GM12878 (cell line): ENCODE results near the gene OSBPL3. TPM values are rescaled to one million over a fixed set of nuclear protein-coding genes. Genes with fewer than 3 reads are reported as not detected.

Experiments
- CBX3 ChIP-seq: fragments of 200-600 bp; sonication (generic); IDR thresholded peaks from 2 replicates; pipeline ENCODE4 v1.6.1; 2016; ENCODE audit warnings: low read depth, borderline replicate concordance
- CBX5 ChIP-seq: sonication (generic); IDR thresholded peaks from 2 replicates; pipeline ENCODE4 v1.6.1; 2016; ENCODE audit warnings: low read depth, moderate library complexity, mild to moderate bottlenecking, inconsistent platforms
- CHD4 ChIP-seq: fragments of 200-600 bp; sonication (generic); IDR thresholded peaks from 2 replicates; pipeline ENCODE4 v1.6.1; 2016; ENCODE audit warnings: mild to moderate bottlenecking
- GABPA ChIP-seq: IDR thresholded peaks from 2 replicates; pipeline ENCODE4 v1.6.1; 2014; ENCODE audit warnings: antibody characterized with exemption, low read depth, mild to moderate bottlenecking, inconsistent platforms
- KAT2A ChIP-seq: conservative IDR thresholded peaks from 2 replicates; pipeline ENCODE4 v1.6.1; 2011; ENCODE audit warnings: low read depth, low read length; ENCODE audit not compliant: control insufficient read depth
- LARP7 ChIP-seq: fragments of 450-650 bp; IDR thresholded peaks from 2 replicates; pipeline ENCODE4 v1.6.1; 2017; ENCODE audit warnings: mild to moderate bottlenecking
- MYB ChIP-seq: fragments of 150-350 bp; IDR thresholded peaks from 2 replicates; pipeline ENCODE4 v1.6.1; 2014; ENCODE audit warnings: mild to moderate bottlenecking, low read depth, low read length, borderline replicate concordance
- NFYB ChIP-seq: IDR thresholded peaks from 2 replicates; pipeline ENCODE4 v1.6.1; 2011; ENCODE audit warnings: low read depth, mild to moderate bottlenecking, low read length, improper control_type of control experiment, moderate library complexity; ENCODE audit not compliant: insufficient read depth
- NR2C2 ChIP-seq: IDR thresholded peaks from 2 replicates; pipeline ENCODE4 v1.6.1; 2011; ENCODE audit warnings: borderline replicate concordance, low read depth; ENCODE audit not compliant: control insufficient read depth, insufficient read length
- POU2F2 ChIP-seq: IDR thresholded peaks from 3 replicates; pipeline ENCODE4 v1.6.1; 2011; ENCODE audit warnings: low read depth, mild to moderate bottlenecking, low read length, borderline replicate concordance
- RBBP5 ChIP-seq: fragments of 200-600 bp; sonication (generic); conservative IDR thresholded peaks from 2 replicates; pipeline ENCODE4 v1.6.1; 2016
- RELA ChIP-seq: fragments of 450-650 bp; IDR thresholded peaks from 2 replicates; pipeline ENCODE4 v1.8.0; 2014; ENCODE audit warnings: borderline replicate concordance; ENCODE audit not compliant: partially characterized antibody
- RUNX3 ChIP-seq: IDR thresholded peaks from 2 replicates; pipeline ENCODE4 v1.6.1; 2012; ENCODE audit warnings: low read length, inconsistent platforms
- SIN3A ChIP-seq: IDR thresholded peaks from 2 replicates; pipeline ENCODE4 v1.6.1; 2012; ENCODE audit warnings: low read depth, low read length, improper control_type of control experiment
- STAT3 ChIP-seq: IDR thresholded peaks from 2 replicates; pipeline ENCODE4 v1.6.1; 2011; ENCODE audit warnings: low read depth, low read length, improper control_type of control experiment
- ZBED1 ChIP-seq: IDR thresholded peaks from 2 replicates; pipeline ENCODE4 v1.6.1; 2016; ENCODE audit warnings: borderline replicate concordance
- ZNF207 ChIP-seq: fragments of 450-650 bp; IDR thresholded peaks from 2 replicates; pipeline ENCODE4 v1.6.1; 2014; ENCODE audit warnings: antibody characterized with exemption, mild to moderate bottlenecking, borderline replicate concordance
- polyA plus RNA-seq, 11 experiments: library from polyadenylated mRNA; depleted of rRNA in 4 of 11; unstranded in 6 of 11; stranded (reverse) in 5 of 11; fragments of >200 nt; fragmentation: Nextera tagmentation in 4 of 11; fragmentation: Illumina TruSeq in 1 of 11; extraction: Ambion mirVana in 4 of 11; extraction: Trizol in 1 of 11; gene quantifications; 1 replicate in 1 of 11; 2 replicates in 10 of 11; pipeline versions ENCODE4 v1.2.1 to v1.2.3, GENCODE V29; 2011 to 2016; ENCODE audit warnings: inconsistent platforms in 2 of 11, missing spikeins in 2 of 11, low read depth in 1 of 11
- total RNA-seq, 4 experiments: library from RNA; depleted of rRNA in 3 of 4; stranded (reverse); fragments of >200 nt in 3 of 4; fragmentation: Illumina TruSeq in 1 of 4; extraction: Trizol in 1 of 4; gene quantifications; 2 replicates each; pipeline versions ENCODE4 v1.2.1 to v1.2.3, GENCODE V29; 2013 to 2021
- TF ChIP-seq, protein P1 (sequence below): fragments of 450-650 bp; formaldehyde crosslinking; IDR thresholded peaks from 2 replicates; pipeline ENCODE4 v1.4.0; 2022; ENCODE audit warnings: mild to moderate bottlenecking, moderate library complexity
- TF ChIP-seq, protein P2 (sequence below): fragments of 450-650 bp; IDR thresholded peaks from 2 replicates; pipeline ENCODE4 v1.6.1; 2018; ENCODE audit warnings: borderline replicate concordance, mild to moderate bottlenecking; ENCODE audit not compliant: partially characterized antibody
- TF ChIP-seq, protein P3 (sequence below): fragments of 450-650 bp; formaldehyde crosslinking; IDR thresholded peaks from 2 replicates; pipeline ENCODE4 v1.5.0; 2022; ENCODE audit warnings: mild to moderate bottlenecking, missing genetic modification characterization

OSBPL3 gene
- total and polyA plus RNA-seq, 10 of the 15 experiments (the other 5 are each of a cell fraction or from before 2014, with no cell fraction given): 6.1 to 46.6 (median 27.0) TPM

DNA sequence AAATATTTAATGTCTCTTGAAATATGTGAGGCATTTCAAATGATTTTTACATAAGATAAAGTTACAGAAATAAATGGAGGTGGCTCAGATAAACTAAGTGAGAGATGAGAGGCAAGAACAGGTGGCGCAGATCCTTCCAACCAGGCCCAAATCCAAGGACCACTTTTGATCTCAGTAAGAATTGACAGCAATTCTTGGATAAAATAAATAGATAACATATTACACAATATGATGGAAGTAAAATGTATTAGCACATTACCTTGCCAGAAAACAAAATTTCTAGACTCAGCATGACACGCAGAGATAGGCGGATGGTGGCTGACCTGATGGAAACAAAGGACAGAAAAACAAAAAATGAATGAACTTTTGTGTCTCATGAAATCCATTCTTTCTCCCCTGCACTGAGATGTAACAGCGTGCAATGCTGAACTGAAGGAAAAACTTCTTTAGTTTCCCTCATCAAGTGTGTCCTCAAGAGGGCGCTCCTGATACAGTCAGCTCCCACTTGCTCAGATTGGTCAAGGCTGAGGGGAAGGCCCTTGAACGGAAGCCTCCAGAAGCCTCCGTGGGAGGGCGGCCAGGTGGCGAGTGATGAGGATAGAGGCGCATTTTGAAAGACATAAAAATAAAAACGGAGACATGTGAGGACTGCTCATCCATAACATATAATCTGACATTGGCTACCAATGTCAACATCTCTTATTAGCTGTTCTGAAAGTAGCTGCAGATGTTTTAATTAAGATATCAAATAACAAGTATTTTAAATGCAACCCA is 159.9 kb downstream of the OSBPL3 start (continued):
- TF ChIP-seq POU2F2 (no peak), ZNF207 (no peak), KAT2A (no peak), RUNX3 (peak; percentile 43; the same call in 1 of the 2 replicates), CBX5 (0 out of 2 replicates have a peak, but pooled peaks have one; percentile 21), RELA (peak; percentile 14), ZBED1 (no peak), CHD4 (no peak), GABPA (no peak), NFYB (peak; percentile 62), SIN3A (no peak), RBBP5 (no peak), NR2C2 (no peak), MYB (no peak), CBX3 (no peak), LARP7 (no peak), STAT3 (no peak)
- TF ChIP-seq, protein P1, sequence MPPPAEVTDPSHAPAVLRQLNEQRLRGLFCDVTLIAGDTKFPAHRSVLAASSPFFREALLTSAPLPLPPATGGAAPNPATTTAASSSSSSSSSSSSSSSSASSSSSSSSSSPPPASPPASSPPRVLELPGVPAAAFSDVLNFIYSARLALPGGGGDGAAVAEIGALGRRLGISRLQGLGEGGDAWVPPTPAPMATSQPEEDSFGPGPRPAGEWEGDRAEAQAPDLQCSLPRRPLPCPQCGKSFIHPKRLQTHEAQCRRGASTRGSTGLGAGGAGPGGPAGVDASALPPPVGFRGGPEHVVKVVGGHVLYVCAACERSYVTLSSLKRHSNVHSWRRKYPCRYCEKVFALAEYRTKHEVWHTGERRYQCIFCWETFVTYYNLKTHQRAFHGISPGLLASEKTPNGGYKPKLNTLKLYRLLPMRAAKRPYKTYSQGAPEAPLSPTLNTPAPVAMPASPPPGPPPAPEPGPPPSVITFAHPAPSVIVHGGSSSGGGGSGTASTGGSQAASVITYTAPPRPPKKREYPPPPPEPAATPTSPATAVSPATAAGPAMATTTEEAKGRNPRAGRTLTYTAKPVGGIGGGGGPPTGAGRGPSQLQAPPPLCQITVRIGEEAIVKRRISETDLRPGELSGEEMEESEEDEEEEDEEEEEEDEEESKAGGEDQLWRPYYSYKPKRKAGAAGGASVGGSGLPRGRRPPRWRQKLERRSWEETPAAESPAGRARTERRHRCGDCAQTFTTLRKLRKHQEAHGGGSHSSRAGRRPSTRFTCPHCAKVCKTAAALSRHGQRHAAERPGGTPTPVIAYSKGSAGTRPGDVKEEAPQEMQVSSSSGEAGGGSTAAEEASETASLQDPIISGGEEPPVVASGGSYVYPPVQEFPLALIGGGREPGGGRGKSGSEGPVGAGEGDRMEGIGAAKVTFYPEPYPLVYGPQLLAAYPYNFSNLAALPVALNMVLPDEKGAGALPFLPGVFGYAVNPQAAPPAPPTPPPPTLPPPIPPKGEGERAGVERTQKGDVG (CRISPR knock-in tag): no peak
- TF ChIP-seq, protein P2, sequence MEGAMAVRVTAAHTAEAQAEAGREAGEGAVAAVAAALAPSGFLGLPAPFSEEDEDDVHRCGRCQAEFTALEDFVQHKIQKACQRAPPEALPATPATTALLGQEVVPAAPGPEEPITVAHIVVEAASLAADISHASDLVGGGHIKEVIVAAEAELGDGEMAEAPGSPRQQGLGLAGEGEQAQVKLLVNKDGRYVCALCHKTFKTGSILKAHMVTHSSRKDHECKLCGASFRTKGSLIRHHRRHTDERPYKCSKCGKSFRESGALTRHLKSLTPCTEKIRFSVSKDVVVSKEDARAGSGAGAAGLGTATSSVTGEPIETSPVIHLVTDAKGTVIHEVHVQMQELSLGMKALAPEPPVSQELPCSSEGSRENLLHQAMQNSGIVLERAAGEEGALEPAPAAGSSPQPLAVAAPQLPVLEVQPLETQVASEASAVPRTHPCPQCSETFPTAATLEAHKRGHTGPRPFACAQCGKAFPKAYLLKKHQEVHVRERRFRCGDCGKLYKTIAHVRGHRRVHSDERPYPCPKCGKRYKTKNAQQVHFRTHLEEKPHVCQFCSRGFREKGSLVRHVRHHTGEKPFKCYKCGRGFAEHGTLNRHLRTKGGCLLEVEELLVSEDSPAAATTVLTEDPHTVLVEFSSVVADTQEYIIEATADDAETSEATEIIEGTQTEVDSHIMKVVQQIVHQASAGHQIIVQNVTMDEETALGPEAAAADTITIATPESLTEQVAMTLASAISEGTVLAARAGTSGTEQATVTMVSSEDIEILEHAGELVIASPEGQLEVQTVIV: no peak
- TF ChIP-seq, protein P3, sequence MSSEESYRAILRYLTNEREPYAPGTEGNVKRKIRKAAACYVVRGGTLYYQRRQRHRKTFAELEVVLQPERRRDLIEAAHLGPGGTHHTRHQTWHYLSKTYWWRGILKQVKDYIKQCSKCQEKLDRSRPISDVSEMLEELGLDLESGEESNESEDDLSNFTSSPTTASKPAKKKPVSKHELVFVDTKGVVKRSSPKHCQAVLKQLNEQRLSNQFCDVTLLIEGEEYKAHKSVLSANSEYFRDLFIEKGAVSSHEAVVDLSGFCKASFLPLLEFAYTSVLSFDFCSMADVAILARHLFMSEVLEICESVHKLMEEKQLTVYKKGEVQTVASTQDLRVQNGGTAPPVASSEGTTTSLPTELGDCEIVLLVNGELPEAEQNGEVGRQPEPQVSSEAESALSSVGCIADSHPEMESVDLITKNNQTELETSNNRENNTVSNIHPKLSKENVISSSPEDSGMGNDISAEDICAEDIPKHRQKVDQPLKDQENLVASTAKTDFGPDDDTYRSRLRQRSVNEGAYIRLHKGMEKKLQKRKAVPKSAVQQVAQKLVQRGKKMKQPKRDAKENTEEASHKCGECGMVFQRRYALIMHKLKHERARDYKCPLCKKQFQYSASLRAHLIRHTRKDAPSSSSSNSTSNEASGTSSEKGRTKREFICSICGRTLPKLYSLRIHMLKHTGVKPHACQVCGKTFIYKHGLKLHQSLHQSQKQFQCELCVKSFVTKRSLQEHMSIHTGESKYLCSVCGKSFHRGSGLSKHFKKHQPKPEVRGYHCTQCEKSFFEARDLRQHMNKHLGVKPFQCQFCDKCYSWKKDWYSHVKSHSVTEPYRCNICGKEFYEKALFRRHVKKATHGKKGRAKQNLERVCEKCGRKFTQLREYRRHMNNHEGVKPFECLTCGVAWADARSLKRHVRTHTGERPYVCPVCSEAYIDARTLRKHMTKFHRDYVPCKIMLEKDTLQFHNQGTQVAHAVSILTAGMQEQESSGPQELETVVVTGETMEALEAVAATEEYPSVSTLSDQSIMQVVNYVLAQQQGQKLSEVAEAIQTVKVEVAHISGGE (CRISPR knock-in tag): no peak
